Smooth muscle cell (in vitro differentiated cells): ENCODE data around the gene C1QL2. TPM values are rescaled to one million over a fixed set of nuclear protein-coding genes. Genes with fewer than 3 reads are reported as not detected.

Source experiments
- DNase-seq: peaks from one replicate; lab custom pipeline; 2025; ENCODE audit not compliant: unreplicated experiment; lab: John Stamatoyannopoulos, UW
- H2AFZ ChIP-seq: fragments of 200-600 bp; sonication (generic); 2 replicates; pipeline ENCODE4 v1.6.0; 2016; ENCODE audit warnings: antibody characterized with exemption, low read depth, mild to moderate bottlenecking
- H3F3A ChIP-seq: fragments of 200-600 bp; sonication (generic); 2 replicates; pipeline ENCODE4 v1.6.0; 2017; ENCODE audit warnings: antibody characterized with exemption, low read depth
- H3K27ac ChIP-seq: fragments of 200-600 bp; sonication (generic); 2 replicates; pipeline ENCODE4 v1.5.1; 2016; ENCODE audit warnings: low read depth, mild to moderate bottlenecking
- H3K27me3 ChIP-seq: fragments of 200-600 bp; sonication (generic); 2 replicates; pipeline ENCODE4 v1.6.1; 2016; ENCODE audit warnings: low read depth, mild to moderate bottlenecking
- H3K36me3 ChIP-seq: fragments of 200-600 bp; sonication (generic); 2 replicates; pipeline ENCODE4 v1.5.1; 2016; ENCODE audit warnings: low read depth
- H3K4me1 ChIP-seq: fragments of 200-600 bp; sonication (generic); 2 replicates; pipeline ENCODE4 v1.5.1; 2016; ENCODE audit warnings: low read depth
- H3K4me2 ChIP-seq: fragments of 200-600 bp; sonication (generic); 2 replicates; pipeline ENCODE4 v1.6.0; 2016; ENCODE audit warnings: mild to moderate bottlenecking
- H3K4me3 ChIP-seq: fragments of 200-600 bp; sonication (generic); 2 replicates; pipeline ENCODE4 v1.5.1; 2016; ENCODE audit warnings: mild to moderate bottlenecking
- H3K79me2 ChIP-seq: fragments of 200-600 bp; sonication (generic); 2 replicates; pipeline ENCODE4 v1.6.0; 2016; ENCODE audit warnings: low read depth, mild to moderate bottlenecking
- H3K9ac ChIP-seq: fragments of 200-600 bp; sonication (generic); 2 replicates; pipeline ENCODE4 v1.6.0; 2016; ENCODE audit warnings: low read depth
- H3K9me3 ChIP-seq: fragments of 200-600 bp; sonication (generic); replicated peaks from 2 replicates; pipeline ENCODE4 v1.5.1; 2016; ENCODE audit warnings: low read depth
- H4K20me1 ChIP-seq: fragments of 200-600 bp; sonication (generic); 2 replicates; pipeline ENCODE4 v1.6.0; 2016; ENCODE audit warnings: low read depth
- CTCF ChIP-seq: fragments of 200-600 bp; sonication (generic); IDR thresholded peaks from 2 replicates; pipeline ENCODE4 v1.5.1; 2017; ENCODE audit warnings: borderline replicate concordance, mild to moderate bottlenecking, antibody characterized with exemption; ENCODE audit not compliant: insufficient read depth, poor library complexity, severe bottlenecking
- WGBS: methylation state at CpG from one replicate; pipeline ENCODE4 v1.1.7; 2016; ENCODE audit warnings: low lambda C conversion rate; 5-methylcytosine and 5-hydroxymethylcytosine counted together
- polyA plus RNA-seq: library from polyadenylated mRNA; unstranded; fragments of >200 nt; fragmentation: Nextera tagmentation; extraction: Ambion mirVana; gene quantifications from 2 replicates; pipeline ENCODE4 v1.2.1, GENCODE V29; 2016
- total RNA-seq: library from RNA; depleted of rRNA; stranded (reverse); fragments of >200 nt; gene quantifications from 2 replicates; pipeline ENCODE4 v1.2.3, GENCODE V29; 2014

Gene C1QL2
- total and polyA plus RNA-seq, 2 experiments from 2014 or later, result not detected

DNA sequence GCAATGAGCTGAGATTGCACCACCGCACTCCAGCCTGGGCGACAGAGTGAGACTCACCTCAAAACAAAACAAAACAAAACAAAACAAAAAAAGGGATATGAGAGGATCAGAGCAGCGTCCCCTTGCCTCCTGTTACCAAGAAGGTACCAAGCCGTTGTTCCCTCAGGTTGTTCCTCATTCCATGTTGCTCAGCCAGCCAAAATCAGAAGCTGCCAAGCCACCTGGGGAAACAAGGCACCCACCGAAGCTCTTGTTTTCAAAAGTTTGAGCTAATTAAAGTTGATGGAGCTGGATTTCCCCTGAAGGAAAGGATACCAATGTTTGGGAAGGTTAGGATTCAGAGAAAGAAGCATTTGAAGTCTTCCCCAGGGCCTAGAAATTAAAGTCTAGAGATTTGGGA lies 43.3 kb upstream of the C1QL2 start:
- Histone ChIP-seq H3K27ac (no peak overlapping the region), H4K20me1 (no peaks in the 10 kb centered on the region), H2AFZ (no peak overlapping the region), H3K4me3 (no peak overlapping the region), H3K9me3 (no peaks in the 10 kb centered on the region), H3K36me3 (no peaks in the 10 kb centered on the region), H3K79me2 (no peaks in the 10 kb centered on the region), H3F3A (peaks cover 2% of the 10 kb centered on the region), H3K4me2 (no peak overlapping the region), H3K27me3 (peaks cover 9% of the 10 kb centered on the region), H3K4me1 (peaks cover 4% of the 10 kb centered on the region), H3K9ac (no peak overlapping the region)
- 96% methylated on average over 5 of the region's 5 CpGs for WGBS
- DNase-seq, result no peak
- TF ChIP-seq CTCF, result no peak

DNA sequence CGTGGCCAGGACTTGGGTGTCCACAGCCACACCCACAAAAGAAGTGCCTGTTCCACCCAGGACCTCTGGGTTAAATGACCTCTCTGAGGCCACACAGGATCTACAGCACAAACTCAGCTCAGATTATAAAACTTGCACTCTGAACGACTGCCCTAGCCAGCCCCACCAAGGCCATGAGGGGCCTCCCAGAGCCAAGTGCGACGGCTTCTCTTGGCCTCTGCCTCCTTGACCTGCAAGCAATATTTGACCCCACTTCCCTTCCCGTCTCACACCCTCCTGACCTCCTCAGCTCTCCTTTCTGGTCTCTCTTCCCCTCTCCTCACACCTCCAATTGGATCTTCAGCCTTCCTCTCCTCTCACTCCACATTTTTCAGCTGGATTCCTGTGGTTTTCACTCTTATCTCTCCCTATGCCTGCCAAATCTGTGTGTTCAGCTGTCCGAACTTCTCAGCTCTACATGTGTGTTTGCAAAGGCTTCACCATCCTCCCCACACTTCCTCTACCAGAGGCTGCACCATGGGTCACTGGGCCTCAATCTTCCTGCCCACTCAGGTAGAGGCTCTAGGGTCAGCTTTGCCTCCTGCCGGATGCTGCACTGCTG lies 39.8 kb upstream of the C1QL2 start:
- Histone ChIP-seq H3K4me3 (no peak overlapping the region), H3K9ac (no peak overlapping the region), H3K36me3 (no peaks in the 10 kb centered on the region), H3K9me3 (no peaks in the 10 kb centered on the region), H3K4me2 (peak overlapping the region; percentile 13), H3K27me3 (peaks cover 13% of the 10 kb centered on the region), H3F3A (peaks cover 2% of the 10 kb centered on the region), H3K79me2 (no peaks in the 10 kb centered on the region), H3K4me1 (peaks cover 7% of the 10 kb centered on the region), H4K20me1 (no peaks in the 10 kb centered on the region), H3K27ac (no peak overlapping the region), H2AFZ (no peak overlapping the region)
- DNase-seq, result no peak
- 58% methylated on average over 6 of the region's 7 CpGs for WGBS
- no peak for TF ChIP-seq CTCF

GRCh38 chr2:119197529-119198239 lies 39.1 kb upstream of the C1QL2 start:
- Histone ChIP-seq H3K9ac (no peak overlapping the region), H4K20me1 (no peaks in the 10 kb centered on the region), H3K27ac (no peak overlapping the region), H3K9me3 (no peaks in the 10 kb centered on the region), H3F3A (peaks cover 2% of the 10 kb centered on the region), H3K4me2 (peak overlapping the region; percentile 13), H3K36me3 (no peaks in the 10 kb centered on the region), H3K4me3 (no peak overlapping the region), H3K79me2 (no peaks in the 10 kb centered on the region), H2AFZ (no peak overlapping the region), H3K27me3 (peaks cover 13% of the 10 kb centered on the region), H3K4me1 (peaks cover 7% of the 10 kb centered on the region)
- no peak for TF ChIP-seq CTCF
- DNase-seq, result no peak
- WGBS, result 63% methylated on average over 10 of the region's 10 CpGs

DNA sequence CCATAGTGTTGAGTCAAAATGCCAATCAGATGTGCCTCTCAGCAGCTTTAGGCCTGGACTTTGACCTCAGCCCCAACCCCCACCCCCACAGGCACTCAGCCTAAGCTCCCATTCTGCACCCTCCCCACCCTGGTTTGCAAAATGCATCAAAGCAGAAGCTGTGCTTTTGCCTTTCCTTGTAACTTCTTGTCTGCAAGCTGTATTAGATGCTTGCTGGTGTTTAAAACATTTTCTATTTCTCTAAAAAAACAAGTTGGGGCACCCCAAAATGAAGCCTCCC lies 38.5 kb upstream of the C1QL2 start:
- H3K9ac ChIP-seq, result no peak overlapping the region
- no peak for TF ChIP-seq CTCF
- H2AFZ ChIP-seq, result no peak overlapping the region
- H3K27ac ChIP-seq, result no peak overlapping the region
- no peaks in the 10 kb centered on the region for H3K79me2 ChIP-seq
- H3K9me3 ChIP-seq, result no peaks in the 10 kb centered on the region
- H4K20me1 ChIP-seq, result no peaks in the 10 kb centered on the region
- H3F3A ChIP-seq, result peaks cover 2% of the 10 kb centered on the region
- H3K4me2 ChIP-seq, result no peak overlapping the region
- peaks cover 13% of the 10 kb centered on the region for H3K27me3 ChIP-seq
- DNase-seq, result no peak
- H3K4me1 ChIP-seq, result peaks cover 7% of the 10 kb centered on the region
- no peak overlapping the region for H3K4me3 ChIP-seq
- no peaks in the 10 kb centered on the region for H3K36me3 ChIP-seq
